ENCODE data around the gene MOSPD3.

Gene MOSPD3

DNA sequence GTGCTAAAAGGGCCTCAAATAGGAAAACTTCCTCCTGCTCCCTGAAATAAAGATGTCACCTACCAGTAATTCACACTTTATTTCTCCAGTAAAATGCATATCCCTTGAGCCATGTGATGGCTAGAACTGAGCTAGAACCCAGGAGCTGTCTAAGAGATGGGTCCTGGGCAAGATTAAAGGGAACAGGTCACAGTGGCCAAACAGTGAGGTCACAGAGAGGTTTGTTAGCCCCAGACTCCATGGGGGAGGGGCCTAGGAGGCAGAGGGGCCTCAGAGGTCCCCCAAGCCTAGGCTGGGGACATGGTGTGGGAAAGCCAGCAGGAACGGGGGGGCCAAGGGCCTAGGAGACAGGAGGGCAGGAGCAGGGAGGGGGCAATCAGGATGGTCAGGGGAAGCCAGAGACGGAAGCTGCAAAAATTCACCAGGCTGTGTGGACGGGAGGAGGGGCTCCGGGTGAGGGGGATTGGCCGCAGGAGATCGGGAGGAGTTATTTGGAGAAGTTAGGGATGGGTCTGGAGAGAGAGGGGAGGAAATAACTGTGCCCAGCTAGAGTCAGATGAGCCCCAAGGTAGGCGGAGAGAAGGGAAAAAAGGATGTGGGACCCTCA lies 22.9 kb upstream of the MOSPD3 start:
- FAIRE-seq (no peak), DNase-seq (ENCODE audit: insufficient read length, low spot score) (no peak)
- no peak for TF ChIP-seq POLR2A (IDR thresholded peaks at IDR 0.05; ENCODE audit: low read depth, low read length)
- no peak for TF ChIP-seq POU2F2 (IDR thresholded peaks at IDR 0.05; ENCODE audit: low read depth, low read length)
- no peak for TF ChIP-seq TAF1 (IDR thresholded peaks at IDR 0.05; ENCODE audit: low read depth, low read length)
- TF ChIP-seq PAX5 (IDR thresholded peaks at IDR 0.05; ENCODE audit: insufficient read depth, low read length, severe bottlenecking) = no peak
- TF ChIP-seq POLR2AphosphoS5 (IDR thresholded peaks at IDR 0.05; ENCODE audit: low read depth, low read length) = no peak
- no peak for TF ChIP-seq SPI1 (IDR thresholded peaks at IDR 0.05; ENCODE audit: low read depth, low read length)

DNA sequence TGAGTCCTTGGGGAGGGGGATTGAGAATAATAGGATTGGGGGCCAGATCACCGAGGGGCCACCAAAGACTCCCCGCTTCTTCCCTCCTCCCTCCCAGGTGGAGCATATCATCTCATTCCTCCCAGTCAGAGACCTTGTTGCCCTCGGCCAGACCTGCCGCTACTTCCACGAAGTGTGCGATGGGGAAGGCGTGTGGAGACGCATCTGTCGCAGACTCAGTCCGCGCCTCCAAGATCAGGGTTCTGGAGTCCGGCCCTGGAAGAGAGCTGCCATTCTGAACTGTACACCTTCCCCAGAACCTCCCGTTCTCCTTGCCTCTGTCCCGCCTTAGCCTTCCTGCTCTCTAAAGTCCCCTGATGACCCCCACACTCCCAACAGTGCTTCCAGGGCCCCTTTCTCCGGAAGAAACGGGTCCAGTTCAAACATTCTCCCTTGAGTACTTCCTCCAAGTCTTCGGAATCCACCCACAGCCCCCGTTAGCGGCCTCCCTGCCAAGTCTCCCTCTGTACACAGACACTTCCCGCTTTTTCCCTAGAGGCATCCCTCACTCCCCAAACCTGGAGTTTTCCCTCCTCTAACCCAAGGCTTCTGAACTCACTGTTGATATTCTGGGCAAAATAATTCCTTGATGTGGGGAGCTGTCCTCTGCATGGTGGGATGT lies 22.1 kb upstream of the MOSPD3 start:
- no peak for DNase-seq (ENCODE audit: insufficient read length, low spot score)
- TF ChIP-seq POLR2A (IDR thresholded peaks at IDR 0.05; ENCODE audit: low read depth, low read length) (no peak), SPI1 (IDR thresholded peaks at IDR 0.05; ENCODE audit: low read depth, low read length) (no peak), POLR2AphosphoS5 (IDR thresholded peaks at IDR 0.05; ENCODE audit: low read depth, low read length) (no peak), POU2F2 (IDR thresholded peaks at IDR 0.05; ENCODE audit: low read depth, low read length) (no peak), TAF1 (IDR thresholded peaks at IDR 0.05; ENCODE audit: low read depth, low read length) (no peak), PAX5 (IDR thresholded peaks at IDR 0.05; ENCODE audit: insufficient read depth, low read length, severe bottlenecking) (no peak)
- no peak for FAIRE-seq

DNA sequence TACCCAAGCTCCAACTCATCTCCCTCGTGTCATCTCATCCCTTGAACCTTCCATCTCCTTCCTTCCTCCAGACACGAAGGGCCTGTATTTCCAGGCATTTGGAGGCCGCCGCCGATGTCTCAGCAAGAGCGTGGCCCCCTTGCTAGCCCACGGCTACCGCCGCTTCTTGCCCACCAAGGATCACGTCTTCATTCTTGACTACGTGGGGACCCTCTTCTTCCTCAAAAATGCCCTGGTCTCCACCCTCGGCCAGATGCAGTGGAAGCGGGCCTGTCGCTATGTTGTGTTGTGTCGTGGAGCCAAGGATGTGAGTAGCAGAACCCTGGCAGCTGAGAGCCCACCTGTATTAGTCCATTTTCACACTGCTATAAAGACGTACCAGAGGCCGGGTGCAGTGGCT lies 20.7 kb upstream of the MOSPD3 start:
- TF ChIP-seq POLR2A (IDR thresholded peaks at IDR 0.05; ENCODE audit: low read depth, low read length) (no peak), SPI1 (IDR thresholded peaks at IDR 0.05; ENCODE audit: low read depth, low read length) (no peak), POU2F2 (IDR thresholded peaks at IDR 0.05; ENCODE audit: low read depth, low read length) (no peak), TAF1 (IDR thresholded peaks at IDR 0.05; ENCODE audit: low read depth, low read length) (no peak), PAX5 (IDR thresholded peaks at IDR 0.05; ENCODE audit: insufficient read depth, low read length, severe bottlenecking) (no peak), POLR2AphosphoS5 (IDR thresholded peaks at IDR 0.05; ENCODE audit: low read depth, low read length) (no peak)
- no peak for DNase-seq (ENCODE audit: insufficient read length, low spot score)
- FAIRE-seq = no peak

DNA sequence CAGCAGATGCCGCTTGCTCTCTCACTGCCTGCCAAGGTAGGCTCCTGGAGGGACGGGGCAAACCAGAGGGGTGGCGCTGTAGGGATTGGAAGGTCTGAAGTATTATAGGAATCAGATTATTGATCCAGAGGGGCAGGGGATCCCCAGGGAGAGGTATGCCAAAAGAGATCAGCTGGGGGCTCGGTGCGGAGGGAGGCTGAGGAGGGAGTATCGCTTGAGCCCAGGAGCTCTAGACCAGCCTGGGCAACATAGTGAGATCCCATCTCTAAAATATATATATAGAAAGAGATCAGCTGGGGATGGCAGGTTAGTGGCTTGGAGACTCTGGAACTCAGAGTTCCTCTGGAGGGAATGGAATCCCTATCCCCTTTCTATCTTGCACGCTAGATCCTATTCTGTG lies 17.2 kb upstream of the MOSPD3 start:
- FAIRE-seq (no peak), DNase-seq (ENCODE audit: insufficient read length, low spot score) (no peak)
- TF ChIP-seq POLR2A (IDR thresholded peaks at IDR 0.05; ENCODE audit: low read depth, low read length) (no peak), PAX5 (IDR thresholded peaks at IDR 0.05; ENCODE audit: insufficient read depth, low read length, severe bottlenecking) (no peak), SPI1 (IDR thresholded peaks at IDR 0.05; ENCODE audit: low read depth, low read length) (no peak), POU2F2 (IDR thresholded peaks at IDR 0.05; ENCODE audit: low read depth, low read length) (no peak), POLR2AphosphoS5 (IDR thresholded peaks at IDR 0.05; ENCODE audit: low read depth, low read length) (no peak), TAF1 (IDR thresholded peaks at IDR 0.05; ENCODE audit: low read depth, low read length) (no peak)

DNA sequence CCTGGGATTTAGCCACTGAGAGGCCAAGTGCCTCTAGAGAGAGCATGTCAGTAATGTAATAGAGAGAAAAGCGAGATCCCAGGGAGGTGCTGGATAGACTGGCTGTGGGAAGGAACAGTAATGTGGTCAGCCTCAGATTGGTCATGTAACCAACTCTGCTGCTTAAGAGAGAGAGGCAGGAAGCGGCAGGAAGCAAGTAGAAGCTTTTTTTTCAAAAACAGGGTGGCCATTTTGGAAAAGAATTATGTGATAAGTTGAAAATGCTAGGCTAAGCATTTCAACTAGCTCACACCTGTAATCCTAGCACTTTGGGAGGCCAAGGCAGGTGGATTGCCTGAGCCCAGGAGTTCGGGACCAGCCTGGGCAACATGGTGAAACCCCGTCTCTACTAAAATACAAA lies 13.9 kb upstream of the MOSPD3 start:
- no peak for TF ChIP-seq PAX5 (IDR thresholded peaks at IDR 0.05; ENCODE audit: insufficient read depth, low read length, severe bottlenecking)
- TF ChIP-seq POU2F2 (IDR thresholded peaks at IDR 0.05; ENCODE audit: low read depth, low read length) = no peak
- TF ChIP-seq SPI1 (IDR thresholded peaks at IDR 0.05; ENCODE audit: low read depth, low read length) = no peak
- no peak for TF ChIP-seq TAF1 (IDR thresholded peaks at IDR 0.05; ENCODE audit: low read depth, low read length)
- TF ChIP-seq POLR2AphosphoS5 (IDR thresholded peaks at IDR 0.05; ENCODE audit: low read depth, low read length) = no peak
- TF ChIP-seq POLR2A (IDR thresholded peaks at IDR 0.05; ENCODE audit: low read depth, low read length) = no peak
- no peak for FAIRE-seq
- no peak for DNase-seq (ENCODE audit: insufficient read length, low spot score)

DNA sequence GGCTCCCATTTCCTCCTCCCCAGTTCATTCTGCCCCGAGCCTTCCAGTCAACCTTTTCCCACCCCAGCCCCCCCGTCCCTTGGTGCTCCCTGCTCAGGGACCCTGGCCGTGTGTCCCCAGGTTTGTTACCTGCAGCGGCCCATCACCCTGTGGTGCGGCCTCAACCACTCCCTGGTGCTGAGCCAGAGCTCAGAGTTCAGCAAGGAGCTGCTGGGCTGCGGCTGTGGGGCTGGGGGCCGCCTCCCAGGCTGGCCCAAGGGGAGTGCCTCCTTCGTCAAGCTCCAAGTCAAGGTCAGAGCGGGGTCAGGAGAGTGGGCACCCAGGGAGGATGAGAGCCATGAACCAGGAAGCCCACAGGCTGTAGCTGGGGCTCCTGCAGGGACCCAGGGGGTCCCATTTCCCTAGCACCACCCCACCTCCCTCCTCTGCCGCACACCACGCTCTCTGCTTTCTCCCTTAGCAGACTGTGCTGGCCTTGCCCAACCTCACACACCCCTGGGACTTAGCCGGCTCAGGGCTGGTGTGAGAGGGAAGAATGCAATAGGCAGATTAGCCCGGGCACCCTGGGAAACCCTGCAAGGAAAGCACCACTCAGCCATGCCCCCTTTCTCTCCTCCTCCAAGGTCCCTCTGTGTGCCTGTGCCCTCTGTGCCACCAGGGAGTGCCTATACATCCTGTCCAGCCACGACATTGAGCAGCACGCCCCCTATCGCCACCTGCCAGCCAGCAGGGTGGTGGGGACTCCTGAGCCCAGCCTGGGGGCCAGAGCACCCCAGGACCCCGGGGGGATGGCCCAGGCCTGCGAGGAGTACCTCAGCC lies 12.2 kb upstream of the MOSPD3 start:
- FAIRE-seq = no peak
- no peak for TF ChIP-seq POLR2A (IDR thresholded peaks at IDR 0.05; ENCODE audit: low read depth, low read length)
- TF ChIP-seq POLR2AphosphoS5 (IDR thresholded peaks at IDR 0.05; ENCODE audit: low read depth, low read length) = no peak
- TF ChIP-seq TAF1 (IDR thresholded peaks at IDR 0.05; ENCODE audit: low read depth, low read length) = no peak
- TF ChIP-seq POU2F2 (IDR thresholded peaks at IDR 0.05; ENCODE audit: low read depth, low read length) = no peak
- no peak for TF ChIP-seq PAX5 (IDR thresholded peaks at IDR 0.05; ENCODE audit: insufficient read depth, low read length, severe bottlenecking)
- TF ChIP-seq SPI1 (IDR thresholded peaks at IDR 0.05; ENCODE audit: low read depth, low read length) = no peak
- DNase-seq (ENCODE audit: insufficient read length, low spot score) = no peak

DNA sequence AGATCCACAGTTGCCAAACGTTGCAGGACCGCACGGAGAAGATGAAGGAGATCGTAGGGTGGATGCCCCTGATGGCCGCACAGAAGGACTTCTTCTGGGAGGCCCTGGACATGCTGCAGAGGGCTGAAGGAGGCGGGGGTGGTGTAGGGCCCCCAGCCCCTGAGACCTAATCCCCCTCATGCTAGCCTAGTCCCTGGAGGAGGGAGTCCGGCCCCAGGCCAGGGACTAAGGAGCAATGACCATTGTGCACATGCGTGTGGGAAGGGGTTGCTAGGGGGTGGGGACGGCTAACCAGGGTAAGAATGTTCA lies 11.7 kb upstream of the MOSPD3 start:
- no peak for FAIRE-seq
- TF ChIP-seq PAX5 (IDR thresholded peaks at IDR 0.05; ENCODE audit: insufficient read depth, low read length, severe bottlenecking) (no peak), POLR2AphosphoS5 (IDR thresholded peaks at IDR 0.05; ENCODE audit: low read depth, low read length) (no peak)
- no peak for DNase-seq (ENCODE audit: insufficient read length, low spot score)

DNA sequence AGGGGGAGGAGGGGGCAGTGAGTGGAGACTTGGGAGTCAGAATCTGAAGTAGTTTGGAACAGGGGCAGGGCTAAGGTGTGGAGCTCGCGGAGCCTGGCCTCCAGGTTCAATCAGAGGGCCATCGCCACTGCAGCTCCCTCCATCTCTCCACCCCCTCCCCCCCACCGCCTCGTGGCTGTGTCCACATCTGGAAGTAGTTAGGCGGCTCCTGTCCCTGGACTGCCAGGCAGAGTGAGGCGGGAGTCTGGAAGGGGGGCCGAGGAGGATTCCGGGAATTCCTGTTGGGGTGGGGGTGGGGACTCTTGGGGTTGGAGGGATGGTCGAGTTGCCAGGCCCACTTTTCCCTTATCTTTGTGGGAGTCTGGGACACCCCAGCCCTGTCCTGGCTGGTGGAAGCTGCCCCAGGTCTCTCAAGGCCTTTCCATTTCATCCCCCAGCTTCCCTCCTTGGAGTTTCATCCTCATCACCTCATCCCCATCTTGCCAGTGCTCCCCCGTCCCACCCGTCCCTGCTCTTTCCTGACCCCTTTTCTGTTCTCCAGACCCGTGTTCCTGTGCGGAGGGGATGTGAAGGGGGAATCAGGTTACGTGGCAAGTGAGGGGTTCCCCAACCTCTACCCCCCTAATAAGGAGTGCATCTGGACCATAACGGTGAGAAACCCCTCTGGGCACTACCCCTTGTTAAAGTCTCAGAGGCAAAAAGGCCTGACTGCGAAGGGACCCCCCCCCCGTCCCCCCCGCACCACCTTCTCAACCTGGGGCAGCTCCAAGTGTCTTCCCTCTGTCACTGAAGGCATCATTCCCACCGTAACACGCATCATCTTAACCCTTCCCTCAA lies 9.2 kb upstream of the MOSPD3 start:
- TF ChIP-seq POLR2AphosphoS5 (IDR thresholded peaks at IDR 0.05; ENCODE audit: low read depth, low read length) = no peak
- no peak for TF ChIP-seq SPI1 (IDR thresholded peaks at IDR 0.05; ENCODE audit: low read depth, low read length)
- no peak for TF ChIP-seq POLR2A (IDR thresholded peaks at IDR 0.05; ENCODE audit: low read depth, low read length)
- TF ChIP-seq POU2F2 (IDR thresholded peaks at IDR 0.05; ENCODE audit: low read depth, low read length) = no peak
- TF ChIP-seq PAX5 (IDR thresholded peaks at IDR 0.05; ENCODE audit: insufficient read depth, low read length, severe bottlenecking) = no peak
- no peak for TF ChIP-seq TAF1 (IDR thresholded peaks at IDR 0.05; ENCODE audit: low read depth, low read length)
- FAIRE-seq = no peak
- no peak for DNase-seq (ENCODE audit: insufficient read length, low spot score)

DNA sequence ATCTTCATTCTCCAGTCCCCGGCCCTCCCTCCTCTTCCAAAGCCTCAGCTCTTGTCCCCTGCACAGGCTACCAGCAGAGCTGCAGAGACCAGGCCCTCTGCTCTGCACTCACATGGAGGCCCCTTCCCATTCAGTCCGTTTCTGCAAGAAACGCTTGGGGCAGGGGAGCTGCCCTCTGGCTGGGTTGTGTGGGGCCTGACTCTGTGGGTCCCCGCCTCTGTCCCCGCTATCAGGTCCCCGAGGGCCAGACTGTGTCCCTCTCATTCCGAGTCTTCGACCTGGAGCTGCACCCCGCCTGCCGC lies 8.7 kb upstream of the MOSPD3 start:
- no peak for TF ChIP-seq POLR2A (IDR thresholded peaks at IDR 0.05; ENCODE audit: low read depth, low read length)
- no peak for TF ChIP-seq POU2F2 (IDR thresholded peaks at IDR 0.05; ENCODE audit: low read depth, low read length)
- TF ChIP-seq SPI1 (IDR thresholded peaks at IDR 0.05; ENCODE audit: low read depth, low read length) = no peak
- TF ChIP-seq PAX5 (IDR thresholded peaks at IDR 0.05; ENCODE audit: insufficient read depth, low read length, severe bottlenecking) = no peak
- TF ChIP-seq POLR2AphosphoS5 (IDR thresholded peaks at IDR 0.05; ENCODE audit: low read depth, low read length) = no peak
- no peak for TF ChIP-seq TAF1 (IDR thresholded peaks at IDR 0.05; ENCODE audit: low read depth, low read length)
- FAIRE-seq (no peak), DNase-seq (ENCODE audit: insufficient read length, low spot score) (no peak)
